ENCODE data around the gene DGKZ.

DNA sequence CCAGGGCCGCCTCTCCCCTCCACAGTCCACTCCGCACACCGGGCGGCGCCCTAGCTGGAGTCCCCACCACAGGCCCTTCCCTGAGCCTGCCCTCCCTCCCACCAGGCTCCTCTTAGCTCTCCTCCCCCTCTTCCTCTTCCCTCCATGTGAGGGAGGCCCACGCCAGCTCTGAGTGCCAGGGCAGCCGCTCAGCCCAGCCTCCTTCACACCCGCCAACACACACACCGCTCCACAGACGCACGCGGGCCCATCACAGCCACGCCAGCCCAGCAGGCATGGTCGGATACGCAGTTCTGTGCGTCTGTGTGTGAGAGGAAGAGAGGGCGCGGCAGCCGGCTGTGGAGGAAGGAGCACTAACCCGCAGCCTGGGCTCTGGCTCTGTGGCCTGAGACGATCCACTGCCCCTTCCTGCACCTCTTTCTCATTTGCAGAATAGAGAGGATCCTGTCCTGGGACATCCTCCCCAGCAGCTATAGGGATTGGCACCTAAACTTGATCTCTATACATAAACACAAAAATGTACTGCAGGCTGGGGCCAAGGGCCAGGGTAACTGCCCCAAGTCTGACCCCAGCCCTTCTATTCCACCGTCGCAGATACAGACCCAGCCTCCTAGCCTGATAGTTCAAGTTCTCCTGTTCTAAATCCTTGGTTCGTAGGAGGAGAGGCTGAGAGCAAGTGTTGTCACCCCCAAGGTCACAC lies 40.8 kb downstream of the DGKZ start:
- TF ChIP-seq, protein P1, sequence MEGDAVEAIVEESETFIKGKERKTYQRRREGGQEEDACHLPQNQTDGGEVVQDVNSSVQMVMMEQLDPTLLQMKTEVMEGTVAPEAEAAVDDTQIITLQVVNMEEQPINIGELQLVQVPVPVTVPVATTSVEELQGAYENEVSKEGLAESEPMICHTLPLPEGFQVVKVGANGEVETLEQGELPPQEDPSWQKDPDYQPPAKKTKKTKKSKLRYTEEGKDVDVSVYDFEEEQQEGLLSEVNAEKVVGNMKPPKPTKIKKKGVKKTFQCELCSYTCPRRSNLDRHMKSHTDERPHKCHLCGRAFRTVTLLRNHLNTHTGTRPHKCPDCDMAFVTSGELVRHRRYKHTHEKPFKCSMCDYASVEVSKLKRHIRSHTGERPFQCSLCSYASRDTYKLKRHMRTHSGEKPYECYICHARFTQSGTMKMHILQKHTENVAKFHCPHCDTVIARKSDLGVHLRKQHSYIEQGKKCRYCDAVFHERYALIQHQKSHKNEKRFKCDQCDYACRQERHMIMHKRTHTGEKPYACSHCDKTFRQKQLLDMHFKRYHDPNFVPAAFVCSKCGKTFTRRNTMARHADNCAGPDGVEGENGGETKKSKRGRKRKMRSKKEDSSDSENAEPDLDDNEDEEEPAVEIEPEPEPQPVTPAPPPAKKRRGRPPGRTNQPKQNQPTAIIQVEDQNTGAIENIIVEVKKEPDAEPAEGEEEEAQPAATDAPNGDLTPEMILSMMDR (IDR thresholded peaks at IDR 0.05; ENCODE audit: low read depth, low read length): no peak
- no peak for TF ChIP-seq POLR2A (IDR thresholded peaks at IDR 0.05; ENCODE audit: extremely low read depth, insufficient read length)
